GM12878 (cell line): ENCODE data around the gene COL27A1. TPM values are rescaled to one million over a fixed set of nuclear protein-coding genes. Genes with fewer than 3 reads are reported as not detected.

Experiments used
- ATAC-seq: fragments of 200-7000 bp; cut with Tn5 transposase; 3 replicates; pipeline ENCODE4 v1.9.1; 2020; ENCODE audit warnings: mild to moderate bottlenecking, moderate library complexity
- BruUV-seq: library from RNA; stranded (reverse); fragments of 400-500 nt; replicated peaks from 2 replicates; lab custom pipeline; 2021; lab: Mats Ljungman, UMichigan
- CTCF ChIA-PET: fragments of 300-600 bp; sonication (Branson Sonifier 250); formaldehyde crosslinking; extraction: SDS; loops from one replicate; lab custom pipeline; 2021; ENCODE audit warnings: inconsistent platforms; lab: Yijun Ruan, JAX
- POLR2A ChIA-PET: fragments of 350-600 bp; formaldehyde crosslinking; extraction: SDS; loops from one replicate; lab custom pipeline; 2021; ENCODE audit warnings: inconsistent platforms; lab: Charles Lee
- RAD21 ChIA-PET: fragments of 300-600 bp; sonication (Branson Sonifier 250); formaldehyde crosslinking; loops from one replicate; lab custom pipeline; 2023; ENCODE audit warnings: antibody characterized with exemption; ENCODE audit not compliant: unreplicated experiment; lab: Charles Lee
- SMC1A ChIA-PET: fragments of 300-600 bp; sonication (Branson Sonifier 250); formaldehyde crosslinking; loops from one replicate; lab custom pipeline; 2023; ENCODE audit not compliant: unreplicated experiment, uncharacterized antibody; lab: Charles Lee
- DNase-seq: peaks from one replicate; pipeline ENCODE4 v3.0.0-alpha.2; 2011; ENCODE audit warnings: low read depth, low spot score
- FAIRE-seq: peaks from 3 replicates; lab custom pipeline; 2011; peaks lifted over from hg19 to GRCh38; lab: Jason Lieb, UNC
- H2AFZ ChIP-seq: 2 replicates; pipeline ENCODE4 v1.6.0; 2011; ENCODE audit warnings: low read depth, low read length, control low read depth; ENCODE audit not compliant: control insufficient read depth
- H3K27ac ChIP-seq: 2 replicates; pipeline ENCODE4 v1.5.1; 2011; ENCODE audit warnings: control low read depth; ENCODE audit not compliant: control insufficient read depth, insufficient read depth
- H3K27me3 ChIP-seq, 2 experiments: replicated peaks in 1 of 2; 2 replicates each; pipeline versions ENCODE4 v1.6.0 to v1.6.1; 2011; ENCODE audit warnings: low read length in 1 of 2; ENCODE audit not compliant: control insufficient read depth in 2 of 2, insufficient read depth in 2 of 2
- H3K36me3 ChIP-seq, 2 experiments: 2 replicates each; pipeline ENCODE4 v1.5.1; 2011; ENCODE audit warnings: low read length in 1 of 2; ENCODE audit not compliant: control insufficient read depth in 2 of 2, insufficient read depth in 2 of 2
- H3K4me1 ChIP-seq: 2 replicates; pipeline ENCODE4 v1.6.1; 2011; ENCODE audit warnings: mild to moderate bottlenecking, low read length, moderate library complexity, mixed read lengths; ENCODE audit not compliant: control insufficient read depth, insufficient read depth
- H3K4me2 ChIP-seq: 2 replicates; pipeline ENCODE4 v1.6.0; 2011; ENCODE audit warnings: control low read depth; ENCODE audit not compliant: control insufficient read depth, insufficient read depth
- H3K4me3 ChIP-seq: fragments of 200-600 bp; sonication (generic); 2 replicates; pipeline ENCODE4 v1.5.1; 2016
- H3K79me2 ChIP-seq: 2 replicates; pipeline ENCODE4 v1.6.0; 2011; ENCODE audit warnings: low read length; ENCODE audit not compliant: control insufficient read depth, insufficient read depth
- H3K9ac ChIP-seq: 2 replicates; pipeline ENCODE4 v1.8.0; 2011; ENCODE audit warnings: low read length, control low read depth, mixed read lengths; ENCODE audit not compliant: control insufficient read depth, insufficient read depth
- H3K9me3 ChIP-seq: replicated peaks from 3 replicates; pipeline ENCODE4 v1.5.1; 2011; ENCODE audit warnings: mild to moderate bottlenecking, low read length; ENCODE audit not compliant: control insufficient read depth, insufficient read depth
- H4K20me1 ChIP-seq: 2 replicates; pipeline ENCODE4 v1.6.0; 2011; ENCODE audit not compliant: control insufficient read depth, insufficient read depth
- DPF2 ChIP-seq: fragments of 450-650 bp; IDR thresholded peaks from 2 replicates; pipeline ENCODE4 v1.6.1; 2017; ENCODE audit warnings: mild to moderate bottlenecking
- KAT2A ChIP-seq: conservative IDR thresholded peaks from 2 replicates; pipeline ENCODE4 v1.6.1; 2011; ENCODE audit warnings: low read depth, low read length; ENCODE audit not compliant: control insufficient read depth
- MTA2 ChIP-seq: fragments of 450-650 bp; IDR thresholded peaks from 2 replicates; pipeline ENCODE4 v1.6.1; 2016; ENCODE audit warnings: low read depth, mild to moderate bottlenecking, moderate library complexity
- NFYB ChIP-seq: IDR thresholded peaks from 2 replicates; pipeline ENCODE4 v1.6.1; 2011; ENCODE audit warnings: low read depth, mild to moderate bottlenecking, low read length, improper control_type of control experiment, moderate library complexity; ENCODE audit not compliant: insufficient read depth
- NR2F1 ChIP-seq: fragments of 450-650 bp; conservative IDR thresholded peaks from 2 replicates; pipeline ENCODE4 v1.6.1; 2017; ENCODE audit warnings: mild to moderate bottlenecking
- RAD21 ChIP-seq: IDR thresholded peaks from 2 replicates; pipeline ENCODE4 v1.6.1; 2011; ENCODE audit warnings: mild to moderate bottlenecking, low read depth, low read length, moderate library complexity; ENCODE audit not compliant: insufficient read depth
- SMARCA5 ChIP-seq: fragments of 450-650 bp; IDR thresholded peaks from 2 replicates; pipeline ENCODE4 v1.6.1; 2017; ENCODE audit warnings: mild to moderate bottlenecking
- WGBS: methylation state at CpG from one replicate; pipeline ENCODE4 v1.1.6; 2016; ENCODE audit warnings: low lambda C conversion rate; ENCODE audit not compliant: insufficient replicate concordance, insufficient coverage; ENCODE audit errors: missing lambda C conversion rate; 5-methylcytosine and 5-hydroxymethylcytosine counted together
- in situ Hi-C: fragments of 300-500 bp; cut with MboI; formaldehyde crosslinking; loops from 9 replicates; pipeline ENCODE4 v1.14.3; 2018; ENCODE audit warnings: mixed read lengths
- intact Hi-C: fragments of 100-400 bp; cut with micrococcal nuclease; formaldehyde crosslinking; loops from one replicate; pipeline ENCODE4 v1.14.2; 2022; ENCODE audit not compliant: unreplicated experiment
- polyA plus RNA-seq, 11 experiments: library from polyadenylated mRNA; depleted of rRNA in 4 of 11; unstranded in 6 of 11; stranded (reverse) in 5 of 11; fragments of >200 nt; fragmentation: Nextera tagmentation in 4 of 11; fragmentation: Illumina TruSeq in 1 of 11; extraction: Ambion mirVana in 4 of 11; extraction: Trizol in 1 of 11; gene quantifications; 1 replicate in 1 of 11; 2 replicates in 10 of 11; pipeline versions ENCODE4 v1.2.1 to v1.2.3, GENCODE V29; 2011 to 2016; ENCODE audit warnings: inconsistent platforms in 2 of 11, missing spikeins in 2 of 11, low read depth in 1 of 11
- total RNA-seq, 4 experiments: library from RNA; depleted of rRNA in 3 of 4; stranded (reverse); fragments of >200 nt in 3 of 4; fragmentation: Illumina TruSeq in 1 of 4; extraction: Trizol in 1 of 4; gene quantifications; 2 replicates each; pipeline versions ENCODE4 v1.2.1 to v1.2.3, GENCODE V29; 2013 to 2021
- TF ChIP-seq, protein P1 (sequence below): IDR thresholded peaks from 2 replicates; pipeline ENCODE4 v1.6.1; 2011; ENCODE audit warnings: mild to moderate bottlenecking, low read depth, low read length, moderate library complexity; ENCODE audit not compliant: insufficient replicate concordance

The COL27A1 gene
- total and polyA plus RNA-seq, 10 of the 15 experiments (the other 5 are each of a cell fraction or from before 2014, with no cell fraction given), result 0.10 TPM; not detected in 9

DNA sequence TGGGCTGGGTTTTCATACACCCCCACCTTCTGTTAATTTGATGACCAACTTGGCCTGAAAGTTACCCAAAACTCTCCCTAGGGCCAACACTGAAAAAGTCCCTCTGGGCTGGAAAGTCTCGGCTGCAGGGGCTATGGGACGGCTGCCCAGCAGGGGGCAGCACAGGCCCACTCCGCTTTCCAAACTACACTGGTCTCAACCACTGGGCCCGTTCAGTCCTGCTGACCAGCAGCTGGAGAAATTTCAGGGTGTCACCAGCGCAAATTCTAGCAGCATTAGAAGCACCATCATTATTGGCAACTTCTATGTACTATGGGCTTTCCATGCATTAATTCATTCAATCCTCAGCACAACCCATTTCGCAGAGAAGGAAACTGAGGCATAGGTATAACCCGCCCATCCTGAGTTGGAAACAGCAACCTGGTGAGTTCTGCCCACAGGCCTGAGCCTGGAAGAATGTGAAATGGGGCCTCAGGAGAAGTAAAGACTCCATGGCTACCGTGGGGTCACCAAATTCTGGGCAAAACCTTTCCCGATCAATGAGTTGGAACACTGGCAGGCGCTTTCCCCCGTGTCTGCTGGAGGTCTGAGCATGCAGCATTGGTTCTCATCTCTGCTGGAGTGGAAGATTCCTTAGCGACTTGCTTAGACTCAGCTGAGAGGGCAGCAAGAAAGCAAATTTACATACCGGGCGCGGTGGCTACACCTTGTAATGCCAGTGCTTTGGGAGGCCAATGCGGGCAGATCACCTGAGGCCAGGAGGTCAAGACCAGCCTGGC is 184.0 kb downstream of the COL27A1 start (continued):
- no peak for TF ChIP-seq NFYB
- peak; percentile 33; the same call in 1 of the 2 replicates for TF ChIP-seq NR2F1
- TF ChIP-seq DPF2, result no peak
- TF ChIP-seq MTA2, result 0 out of 2 replicates have a peak, but pooled peaks have one; percentile 25
- no peak for TF ChIP-seq KAT2A
- TF ChIP-seq RAD21, result peak; percentile 75

DNA sequence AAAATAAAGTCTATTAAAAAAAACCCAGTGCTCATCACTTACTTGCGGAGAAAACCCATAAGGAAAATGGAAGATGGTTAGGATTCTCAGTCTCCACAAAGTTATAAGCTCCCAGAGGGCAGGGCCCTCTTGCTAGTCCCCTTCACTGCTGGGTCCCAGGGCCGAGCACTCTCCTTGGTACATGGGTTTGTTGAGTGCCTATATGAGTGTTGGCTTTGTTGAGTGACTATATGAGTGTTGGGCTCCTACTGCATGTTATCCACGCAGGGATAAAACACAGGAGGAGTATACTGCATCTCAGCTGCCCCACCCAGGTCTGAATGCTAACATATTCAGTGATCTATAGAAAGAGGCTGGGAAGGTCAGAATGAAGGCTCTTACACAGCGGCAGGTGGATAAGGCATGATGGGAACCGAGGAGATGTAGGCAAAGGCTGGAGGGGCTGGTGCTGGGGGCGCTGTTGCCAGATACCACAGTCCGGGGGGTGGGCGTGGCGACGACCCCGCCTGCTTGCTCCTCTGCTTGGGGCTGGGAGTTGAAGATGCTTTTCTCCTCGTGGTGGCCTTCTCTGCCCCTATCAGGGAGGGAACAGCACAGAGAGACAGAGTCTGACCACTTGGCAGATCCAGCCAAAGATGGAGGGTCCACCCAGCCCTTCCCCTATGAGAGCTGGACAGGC is 186.0 kb downstream of the COL27A1 start:
- intact Hi-C loops (loop anchor here (5.0 to 10.0 kb wide), 2 partner anchors 164 to 311 kb away; partner anchors contain the start of gene WHRN), in situ Hi-C loops (no loop called here)
- no peaks in the 10 kb centered on the region for H3K9me3 ChIP-seq
- ChIA-PET SMC1A (interaction anchor here (0.8 to 5.7 kb wide), 8 partner anchors 11 to 312 kb away, joined by 3 to 50 read pairs (median 3); partner anchors contain the start of gene AKNA), RAD21 (interaction anchor here (0.6 to 3.4 kb wide), 4 partner anchors 38 to 65 kb away, joined by 3 to 52 read pairs (median 3); partner anchors contain the start of gene AKNA), CTCF (interaction anchor here (0.6 to 6.6 kb wide), 4 partner anchors 26 to 130 kb away, joined by 3 to 122 read pairs (median 17); partner anchors contain the start of gene AKNA), POLR2A (no interaction called here)
- TF ChIP-seq, protein P1, sequence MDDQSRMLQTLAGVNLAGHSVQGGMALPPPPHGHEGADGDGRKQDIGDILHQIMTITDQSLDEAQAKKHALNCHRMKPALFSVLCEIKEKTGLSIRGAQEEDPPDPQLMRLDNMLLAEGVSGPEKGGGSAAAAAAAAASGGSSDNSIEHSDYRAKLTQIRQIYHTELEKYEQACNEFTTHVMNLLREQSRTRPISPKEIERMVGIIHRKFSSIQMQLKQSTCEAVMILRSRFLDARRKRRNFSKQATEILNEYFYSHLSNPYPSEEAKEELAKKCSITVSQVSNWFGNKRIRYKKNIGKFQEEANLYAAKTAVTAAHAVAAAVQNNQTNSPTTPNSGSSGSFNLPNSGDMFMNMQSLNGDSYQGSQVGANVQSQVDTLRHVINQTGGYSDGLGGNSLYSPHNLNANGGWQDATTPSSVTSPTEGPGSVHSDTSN, result no peak
- TF ChIP-seq SMARCA5, result peak; percentile 60; the same call in 1 of the 2 replicates
- 0 out of 2 replicates have a peak, but pooled peaks cover 4% of the 10 kb centered on the region for H4K20me1 ChIP-seq
- no peak overlapping the region for H3K4me2 ChIP-seq
- no peaks in the 10 kb centered on the region for H3K27me3 ChIP-seq
- no peak for ATAC-seq
- H3K27ac ChIP-seq, result no peak overlapping the region
- no peaks in the 10 kb centered on the region for H3K79me2 ChIP-seq
- no peak overlapping the region for H2AFZ ChIP-seq
- WGBS, result 92% methylated on average over 12 of the region's 12 CpGs
- no peak overlapping the region for H3K4me3 ChIP-seq
- H3K4me1 ChIP-seq, result peaks cover 6% of the 10 kb centered on the region; the same call in 1 of the 2 replicates
- BruUV-seq, result no TSS peak
- FAIRE-seq, result no peak
- H3K36me3 ChIP-seq, result peaks cover 58 to 71% of the 10 kb centered on the region in 2 experiments
- no peak for DNase-seq
- H3K9ac ChIP-seq, result no peak overlapping the region
